Lower leg skin (tissue), 4 donors: Measurements from ENCODE around the gene PIK3AP1. TPM values are rescaled to one million over a fixed set of nuclear protein-coding genes. Genes with fewer than 3 reads are reported as not detected.
A peak's percentile ranks its signal among the peaks of the same experiment; 100 is the strongest.

ENCODE experiments used
- DNase-seq, 2 donors: peaks; one replicate each; pipeline ENCODE4 v3.0.0-alpha.2; 2019; ENCODE audit warnings: low spot score in 2 of 2
- H3K4me3 ChIP-seq: fragments of 200-600 bp; sonication (generic); 2 replicates; pipeline ENCODE4 v1.5.1; 2017; ENCODE audit warnings: mild to moderate bottlenecking, low read depth; ENCODE audit not compliant: poor library complexity, severe bottlenecking
- POLR2A ChIP-seq, 2 donors: fragments of 450-650 bp; IDR thresholded peaks; one replicate each; pipeline ENCODE4 v1.6.1; 2016 to 2017; ENCODE audit warnings: antibody characterized with exemption in 2 of 2, mild to moderate bottlenecking in 1 of 2, moderate library complexity in 1 of 2
- WGBS, 2 donors: methylation state at CpG; one replicate each; pipeline ENCODE4 v1.1.5; 2018; 5-methylcytosine and 5-hydroxymethylcytosine counted together
- intact Hi-C: fragments of 100-400 bp; cut with DNase I; formaldehyde crosslinking; loops from one replicate; pipeline ENCODE4 v1.15.0; 2023; ENCODE audit warnings: low total_unique reads
- total RNA-seq, 4 donors: library from RNA; depleted of rRNA; stranded (reverse); fragments of >200 nt; gene quantifications; one replicate each; pipeline ENCODE4 v1.1.0, GENCODE V29; 2016
- TF ChIP-seq, protein P1 (sequence below), 3 donors: fragments of 450-650 bp; IDR thresholded peaks; one replicate each; pipeline ENCODE4 v1.5.1; 2016; ENCODE audit warnings: antibody characterized with exemption in 3 of 3, mild to moderate bottlenecking in 3 of 3, moderate library complexity in 2 of 3

The PIK3AP1 gene
- total RNA-seq, 4 donors from 2014 or later, result 2.2 to 5.4 (median 3.5) TPM

DNA sequence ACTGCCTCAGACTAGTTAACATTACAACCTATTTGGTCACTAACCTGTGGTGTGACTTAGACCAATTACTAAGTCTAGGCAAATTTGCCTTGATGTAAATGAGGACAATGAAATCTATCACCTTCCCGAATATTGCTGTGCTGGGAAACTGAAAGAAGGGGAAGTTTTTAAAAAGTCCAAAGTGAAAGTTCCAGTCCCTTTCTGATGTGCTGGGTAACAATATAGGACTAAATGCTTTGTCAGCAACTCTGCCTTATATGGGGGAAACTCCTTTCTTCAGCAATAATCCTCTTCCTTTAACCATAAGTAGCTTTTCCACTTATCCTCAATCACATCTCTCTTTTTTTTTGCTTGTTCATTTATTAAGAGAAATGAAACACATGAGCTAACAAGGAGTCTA is 3.9 kb downstream of the PIK3AP1 start:
- 62 to 72% methylated on average over 1 of the region's 1 CpG for WGBS, 2 donors
- intact Hi-C loops, result no loop called here

GRCh38 chr10:96714746-96715255 is 5.5 kb downstream of the PIK3AP1 start:
- no peak overlapping the region for H3K4me3 ChIP-seq
- WGBS, 2 donors, result 83 to 94% methylated on average over 2 of the region's 2 CpGs
- TF ChIP-seq POLR2A (IDR thresholded peaks at IDR 0.05), result no peak
- intact Hi-C loops, result no loop called here
- DNase-seq, result no peak

More for the DNA sequence above, 3.9 kb downstream of the PIK3AP1 start:
- DNase-seq, result no peak
- TF ChIP-seq, protein P1, sequence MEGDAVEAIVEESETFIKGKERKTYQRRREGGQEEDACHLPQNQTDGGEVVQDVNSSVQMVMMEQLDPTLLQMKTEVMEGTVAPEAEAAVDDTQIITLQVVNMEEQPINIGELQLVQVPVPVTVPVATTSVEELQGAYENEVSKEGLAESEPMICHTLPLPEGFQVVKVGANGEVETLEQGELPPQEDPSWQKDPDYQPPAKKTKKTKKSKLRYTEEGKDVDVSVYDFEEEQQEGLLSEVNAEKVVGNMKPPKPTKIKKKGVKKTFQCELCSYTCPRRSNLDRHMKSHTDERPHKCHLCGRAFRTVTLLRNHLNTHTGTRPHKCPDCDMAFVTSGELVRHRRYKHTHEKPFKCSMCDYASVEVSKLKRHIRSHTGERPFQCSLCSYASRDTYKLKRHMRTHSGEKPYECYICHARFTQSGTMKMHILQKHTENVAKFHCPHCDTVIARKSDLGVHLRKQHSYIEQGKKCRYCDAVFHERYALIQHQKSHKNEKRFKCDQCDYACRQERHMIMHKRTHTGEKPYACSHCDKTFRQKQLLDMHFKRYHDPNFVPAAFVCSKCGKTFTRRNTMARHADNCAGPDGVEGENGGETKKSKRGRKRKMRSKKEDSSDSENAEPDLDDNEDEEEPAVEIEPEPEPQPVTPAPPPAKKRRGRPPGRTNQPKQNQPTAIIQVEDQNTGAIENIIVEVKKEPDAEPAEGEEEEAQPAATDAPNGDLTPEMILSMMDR (IDR thresholded peaks at IDR 0.05), result no peak
- no peak for TF ChIP-seq POLR2A (IDR thresholded peaks at IDR 0.05)
- H3K4me3 ChIP-seq, result no peak overlapping the region

DNA sequence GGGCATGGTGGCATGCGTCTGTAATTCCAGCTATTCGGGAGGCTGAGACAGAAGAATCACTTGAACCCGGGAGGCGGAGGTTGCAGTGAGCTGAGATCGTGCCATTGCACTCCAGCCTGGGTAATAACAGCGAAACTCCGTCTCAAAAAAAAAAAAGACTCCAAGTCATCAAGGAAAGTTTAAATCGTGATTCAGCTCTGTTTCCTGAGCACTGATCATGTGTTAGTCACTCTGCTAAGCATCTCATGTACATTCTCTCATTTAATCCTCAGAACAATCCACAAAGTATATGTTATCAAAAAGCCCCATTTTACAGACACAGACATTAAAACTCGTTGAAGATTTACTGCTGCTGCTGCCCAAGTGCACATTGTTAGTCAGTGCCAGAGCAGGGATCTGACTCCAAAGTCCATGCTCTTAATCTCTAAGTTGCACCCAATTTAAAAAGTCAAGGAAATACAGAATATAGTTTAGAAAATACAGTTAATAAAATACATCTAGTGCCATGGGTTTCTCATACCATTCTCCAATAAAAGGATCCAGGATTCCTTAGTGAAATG is 6.2 kb downstream of the PIK3AP1 start:
- no peak overlapping the region for H3K4me3 ChIP-seq
- intact Hi-C loops, result no loop called here
- TF ChIP-seq POLR2A (IDR thresholded peaks at IDR 0.05), result no peak
- TF ChIP-seq, protein P1 (IDR thresholded peaks at IDR 0.05), result no peak
- 77 to 85% methylated on average over 9 of the region's 9 CpGs for WGBS, 2 donors
- DNase-seq, result no peak

- WGBS, 2 donors, result 89% methylated on average over 10 of the region's 10 CpGs
- no peak overlapping the region for H3K4me3 ChIP-seq
- DNase-seq, result peak in 1 of 2 donors; percentile 36
- TF ChIP-seq, protein P1 (IDR thresholded peaks at IDR 0.05), result no peak
- TF ChIP-seq POLR2A (IDR thresholded peaks at IDR 0.05), result no peak
- intact Hi-C loops, result no loop called here
These were observed 7.5 kb downstream of the PIK3AP1 start for GRCh38 chr10:96712662-96713271.

DNA sequence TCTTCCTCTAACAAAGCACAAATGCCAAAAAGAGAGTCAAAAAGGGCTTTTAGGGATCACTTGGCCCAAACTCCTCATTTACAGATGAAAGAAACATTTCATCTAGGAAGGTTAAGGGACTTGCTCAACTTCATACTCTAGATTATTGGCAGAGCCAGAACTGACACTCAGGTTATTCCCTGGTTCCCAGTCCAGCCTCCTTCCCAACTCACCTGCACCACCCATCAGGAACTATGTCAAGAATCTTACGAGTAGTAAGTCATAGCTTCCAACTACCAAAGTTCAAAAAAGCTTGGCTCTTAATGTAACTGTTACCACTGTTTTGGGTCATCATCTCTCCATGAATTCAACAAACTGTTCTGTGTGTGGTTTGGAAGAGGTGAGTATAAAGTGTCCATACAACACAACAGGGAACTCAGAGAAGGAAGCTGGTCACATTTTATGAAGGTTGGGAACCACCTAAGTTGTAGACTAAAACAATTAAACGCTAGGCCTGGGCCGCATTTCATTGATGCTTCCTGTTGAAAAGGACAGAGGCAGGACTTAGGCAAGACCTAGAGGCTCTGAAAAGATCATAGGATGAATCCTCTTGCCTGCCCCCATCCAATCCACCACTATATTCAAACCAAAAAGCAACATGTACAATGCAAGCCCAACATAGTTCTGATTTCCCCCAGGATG is 9.1 kb downstream of the PIK3AP1 start:
- intact Hi-C loops, result no loop called here
- H3K4me3 ChIP-seq, result no peak overlapping the region

GRCh38 chr10:96709525-96709924 is 10.8 kb downstream of the PIK3AP1 start:
- H3K4me3 ChIP-seq, result no peak overlapping the region
- TF ChIP-seq, protein P1 (IDR thresholded peaks at IDR 0.05), result no peak
- no peak for TF ChIP-seq POLR2A (IDR thresholded peaks at IDR 0.05)
- 87 to 90% methylated on average over 19 of the region's 19 CpGs for WGBS, 2 donors
- no peak for DNase-seq
- intact Hi-C loops, result no loop called here

More for the DNA sequence above, 9.1 kb downstream of the PIK3AP1 start:
- TF ChIP-seq POLR2A (IDR thresholded peaks at IDR 0.05), result no peak
- TF ChIP-seq, protein P1 (IDR thresholded peaks at IDR 0.05), result no peak
- WGBS, 2 donors, result 73 to 83% methylated on average over 3 of the region's 3 CpGs
- DNase-seq, result peak in 1 of 2 donors; percentile 36
